Transverse colon (tissue), 4 donors: ENCODE data around the gene SSR3. TPM values are rescaled to one million over a fixed set of nuclear protein-coding genes. Genes with fewer than 3 reads are reported as not detected.
A peak's percentile ranks its signal among the peaks of the same experiment; 100 is the strongest.

Source experiments
- DNase-seq: peaks from one replicate; pipeline ENCODE4 v3.0.0-alpha.2; 2019
- H3K27ac ChIP-seq, 4 donors: fragments of 200-600 bp; sonication (generic); 2 replicates each; pipeline ENCODE4 v1.5.1; 2016 to 2018; ENCODE audit warnings: inconsistent platforms in 4 of 4
- H3K27me3 ChIP-seq: fragments of 200-600 bp; sonication (generic); 2 replicates; pipeline ENCODE4 v1.5.1; 2017; ENCODE audit warnings: inconsistent platforms
- H3K36me3 ChIP-seq, 4 donors: fragments of 200-600 bp; sonication (generic); 2 replicates each; pipeline ENCODE4 v1.5.1; 2017 to 2019; ENCODE audit warnings: inconsistent platforms in 4 of 4
- H3K4me1 ChIP-seq, 4 donors: fragments of 200-600 bp; sonication (generic); 2 replicates each; pipeline ENCODE4 v1.5.1; 2017 to 2020; ENCODE audit warnings: inconsistent platforms in 4 of 4
- H3K4me3 ChIP-seq, 4 donors: fragments of 200-600 bp; sonication (generic); 1 replicate in 1 of 4; 2 replicates in 3 of 4; pipeline versions ENCODE4 v1.5.1 to v1.6.1; 2017 to 2019; ENCODE audit warnings: inconsistent platforms in 4 of 4
- H3K9me3 ChIP-seq, 2 donors: fragments of 200-600 bp; sonication (generic); 2 replicates each; pipeline ENCODE4 v1.5.1; 2017 to 2019; ENCODE audit warnings: inconsistent platforms in 2 of 2
- CTCF ChIP-seq, 5 experiments: fragments of 200-600 bp in 3 of 5; fragments of 450-650 bp in 2 of 5; sonication (generic) in 3 of 5; IDR thresholded peaks; 1 replicate in 2 of 5; 2 replicates in 3 of 5; pipeline ENCODE4 v1.5.1; 2016 to 2017; ENCODE audit warnings: antibody characterized with exemption in 5 of 5, inconsistent platforms in 3 of 5, mild to moderate bottlenecking in 2 of 5, moderate library complexity in 1 of 5
- EP300 ChIP-seq: sonication (generic); formaldehyde crosslinking; IDR thresholded peaks from one replicate; pipeline ENCODE4 v1.6.1; 2017; ENCODE audit warnings: antibody characterized with exemption, low read depth
- POLR2A ChIP-seq: fragments of 450-650 bp; IDR thresholded peaks from one replicate; pipeline ENCODE4 v1.6.1; 2016; ENCODE audit warnings: antibody characterized with exemption, mild to moderate bottlenecking, moderate library complexity
- POLR2AphosphoS5 ChIP-seq, 3 donors: sonication (generic); formaldehyde crosslinking; IDR thresholded peaks; one replicate each; pipeline ENCODE4 v1.6.1; 2016; ENCODE audit warnings: antibody characterized with exemption in 3 of 3
- WGBS, 2 donors: methylation state at CpG; one replicate each; pipeline ENCODE4 v1.1.5; 2018; ENCODE audit warnings: low coverage in 1 of 2; 5-methylcytosine and 5-hydroxymethylcytosine counted together
- in situ Hi-C, 4 donors: fragments of 200-750 bp; cut with MboI; loops; one replicate each; pipeline versions ENCODE4 v1.15.0 to v1.15.1; 2017; ENCODE audit warnings: low sequenced_read_pairs in 3 of 4, low pct_ligation_motif_present in 1 of 4, low pct_unique_long_range_greater_than_20kb in 1 of 4
- intact Hi-C: fragments of 100-400 bp; cut with DNase I; formaldehyde crosslinking; loops from one replicate; pipeline ENCODE4 v1.15.1; 2023; ENCODE audit warnings: low total_unique reads
- total RNA-seq, 4 donors: library from RNA; depleted of rRNA; stranded (reverse); fragments of >200 nt; gene quantifications; one replicate each; pipeline ENCODE4 v1.1.0, GENCODE V29; 2016

The SSR3 gene
- total RNA-seq, 4 donors from 2014 or later: 21.7 to 68.8 (median 50.1) TPM

- Histone ChIP-seq H3K4me1 (peaks cover 0 to 28% (median 3%) of the 10 kb centered on the region in 4 donors), H3K36me3 (peaks cover 0 to 37% (median 2%) of the 10 kb centered on the region in 4 donors), H3K27me3 (no peaks in the 10 kb centered on the region), H3K9me3 (no peaks in the 10 kb centered on the region), H3K4me3 (no peak overlapping the region), H3K27ac (peak overlapping the region; percentile 3 to 59 (median 18))
- 58 to 67% methylated on average over 5 of the region's 5 CpGs for WGBS, 2 donors
- no peak for DNase-seq
- TF ChIP-seq POLR2AphosphoS5 (IDR thresholded peaks at IDR 0.05): no peak
- no peak for TF ChIP-seq CTCF (IDR thresholded peaks at IDR 0.05)
- TF ChIP-seq POLR2A: no peak
- no peak for TF ChIP-seq EP300
- in situ Hi-C loops (loop anchor here in 1 of 4 donors (10.0 kb wide), 1 partner anchor 542 kb away; no protein-coding TSS in a partner anchor), intact Hi-C loops (loop anchor here (10.0 kb wide), 1 partner anchor 592 kb away; no protein-coding TSS in a partner anchor)
These were observed 12.5 kb downstream of the SSR3 start for GRCh38 chr3:156542101-156543042.

- Histone ChIP-seq H3K4me3 (no peak overlapping the region), H3K4me1 (peaks cover 8 to 31% (median 11%) of the 10 kb centered on the region in 4 donors), H3K27me3 (no peaks in the 10 kb centered on the region), H3K36me3 (peaks cover 0 to 23% (median 2%) of the 10 kb centered on the region in 4 donors), H3K9me3 (no peaks in the 10 kb centered on the region), H3K27ac (no peak overlapping the region)
- in situ Hi-C loops (loop anchor here in 1 of 4 donors (10.0 kb wide), 1 partner anchor 545 kb away; no protein-coding TSS in a partner anchor), intact Hi-C loops (loop anchor here (2.0 to 10.0 kb wide), 3 partner anchors 17 to 595 kb away; no protein-coding TSS in a partner anchor)
- WGBS, 2 donors: 82 to 98% methylated on average over 1 of the region's 1 CpG
- TF ChIP-seq CTCF (IDR thresholded peaks at IDR 0.05) (no peak), POLR2AphosphoS5 (IDR thresholded peaks at IDR 0.05) (no peak), EP300 (no peak), POLR2A (no peak)
- DNase-seq: no peak
These were observed 15.1 kb downstream of the SSR3 start for GRCh38 chr3:156539802-156540201.

- WGBS, 2 donors: 83 to 94% methylated on average over 2 of the region's 2 CpGs
These were observed 15.9 kb downstream of the SSR3 start for GRCh38 chr3:156539051-156539450.

More at GRCh38 chr3:156539051-156539450, 15.9 kb downstream of the SSR3 start:
- H3K4me3 ChIP-seq: no peak overlapping the region
- H3K36me3 ChIP-seq: peaks cover 0 to 23% (median 1%) of the 10 kb centered on the region in 4 donors
- peaks cover 8 to 38% (median 13%) of the 10 kb centered on the region in 4 donors for H3K4me1 ChIP-seq
- no peaks in the 10 kb centered on the region for H3K9me3 ChIP-seq
- no peaks in the 10 kb centered on the region for H3K27me3 ChIP-seq
- intact Hi-C loops (loop anchor here (2.0 to 10.0 kb wide), 2 partner anchors 16 to 546 kb away; no protein-coding TSS in a partner anchor), in situ Hi-C loops (no loop called here)
- TF ChIP-seq CTCF (IDR thresholded peaks at IDR 0.05): no peak
- TF ChIP-seq EP300: no peak
- no peak for TF ChIP-seq POLR2A
- TF ChIP-seq POLR2AphosphoS5 (IDR thresholded peaks at IDR 0.05): no peak
- DNase-seq: no peak
- no peak overlapping the region for H3K27ac ChIP-seq
